Stimulated activated memory B cell treated with anti-CD40 and anti-IgM and Interleukin-4, amounts not matched to agents 10 μg/mL and 1 μg/mL and 100 μg/mL, for 72 hours (primary cell): ENCODE measurements around the gene AHCYL1.
A peak's percentile ranks its signal among the peaks of the same experiment; 100 is the strongest.

ENCODE experiments used
- ATAC-seq: fragments of 150-1000 bp; cut with Tn5 transposase; 2 replicates; pipeline ENCODE4 v1.10.0; 2021
- H3K27ac Mint-ChIP-seq: one replicate; pipeline ENCODE4 v1.8.0; 2022; ENCODE audit warnings: mild to moderate bottlenecking, mixed read lengths
- H3K27me3 Mint-ChIP-seq: one replicate; pipeline ENCODE4 v1.8.0; 2022; ENCODE audit warnings: mixed read lengths
- H3K36me3 Mint-ChIP-seq: one replicate; pipeline ENCODE4 v1.8.0; 2022; ENCODE audit warnings: mixed read lengths
- H3K4me1 Mint-ChIP-seq: one replicate; pipeline ENCODE4 v1.8.0; 2022; ENCODE audit warnings: mixed read lengths
- H3K4me3 Mint-ChIP-seq: one replicate; pipeline ENCODE4 v1.8.0; 2022; ENCODE audit warnings: mild to moderate bottlenecking, moderate library complexity, mixed read lengths
- H3K9me3 Mint-ChIP-seq: one replicate; pipeline ENCODE4 v1.8.0; 2022; ENCODE audit warnings: mixed read lengths

AHCYL1 gene

GRCh38 chr1:109983380-109984189, 980 bp upstream of the AHCYL1 start:
- Mint-ChIP-seq H3K9me3 (no peaks in the 10 kb centered on the region), H3K27ac (peak overlapping the region; percentile 97), H3K4me1 (peaks cover 26% of the 10 kb centered on the region), H3K4me3 (no peak overlapping the region), H3K27me3 (peaks cover 6% of the 10 kb centered on the region), H3K36me3 (no peaks in the 10 kb centered on the region)
- no peak for ATAC-seq

DNA sequence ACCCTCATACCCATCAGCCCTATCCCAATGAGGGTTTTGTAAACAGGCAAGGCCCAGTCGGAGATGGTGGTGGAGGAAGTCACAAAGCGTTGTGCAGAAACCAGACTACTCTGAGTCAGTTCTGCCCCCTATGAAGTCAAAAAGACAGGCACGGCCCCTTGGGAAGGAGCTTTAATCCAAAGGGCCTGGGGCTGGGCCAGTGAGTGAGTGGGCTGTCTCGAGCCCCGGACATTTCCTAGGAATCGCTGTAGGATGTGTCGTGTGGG, 442 bp upstream of the AHCYL1 start:
- Mint-ChIP-seq H3K27me3 (peaks cover under 1% of the 10 kb centered on the region), H3K9me3 (no peaks in the 10 kb centered on the region), H3K27ac (peak overlapping the region; percentile 97), H3K4me3 (peak overlapping the region; percentile 96), H3K4me1 (peaks cover 26% of the 10 kb centered on the region), H3K36me3 (no peaks in the 10 kb centered on the region)
- peak; percentile 14 for ATAC-seq

DNA sequence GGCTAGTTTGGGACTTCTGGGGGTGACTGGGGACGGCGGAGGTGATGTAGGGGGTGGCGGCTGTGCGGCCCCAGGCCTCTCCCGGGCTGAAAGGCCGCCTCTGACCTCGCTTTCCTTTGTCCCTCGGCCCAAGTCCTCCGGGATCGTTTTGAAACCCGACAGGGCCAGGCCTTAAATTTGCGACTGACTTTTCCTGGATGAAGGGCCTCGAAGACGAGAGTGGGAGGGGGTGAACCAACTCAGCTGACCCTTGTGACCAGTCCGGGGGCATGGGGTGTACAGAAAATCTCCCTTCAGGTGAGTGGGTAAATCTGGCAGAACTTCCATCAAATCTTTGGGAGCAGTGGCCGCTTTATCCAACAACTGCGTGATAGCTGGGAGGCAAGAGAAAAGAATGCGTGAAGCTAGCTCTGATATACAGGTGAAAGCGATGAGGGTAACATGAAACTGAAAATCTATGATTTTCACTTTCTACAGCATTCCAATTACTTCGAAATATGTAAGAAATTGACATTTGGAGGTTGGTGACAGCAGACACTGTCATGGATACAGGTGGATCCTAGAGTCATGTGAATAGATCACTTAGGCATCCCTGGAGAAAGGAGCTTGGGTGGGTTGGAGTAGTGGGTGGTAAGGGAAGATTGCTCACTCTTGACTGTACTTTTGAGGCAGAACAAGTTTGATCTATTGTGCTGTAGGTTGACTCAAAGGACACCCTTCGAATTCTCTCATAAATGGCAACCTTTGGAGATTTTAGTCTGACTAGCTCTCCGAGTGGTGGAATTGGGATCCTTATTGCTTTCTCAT, 885 bp downstream of the AHCYL1 start:
- H3K36me3 Mint-ChIP-seq = peaks cover 5% of the 10 kb centered on the region

GRCh38 chr1:109986054-109986444, 1.5 kb downstream of the AHCYL1 start:
- Mint-ChIP-seq H3K4me1 (peaks cover 38% of the 10 kb centered on the region), H3K4me3 (peak overlapping the region; percentile 96), H3K27ac (peak overlapping the region; percentile 97), H3K9me3 (no peaks in the 10 kb centered on the region), H3K27me3 (no peaks in the 10 kb centered on the region), H3K36me3 (peaks cover 6% of the 10 kb centered on the region)
- no peak for ATAC-seq

More for the DNA sequence above, 885 bp downstream of the AHCYL1 start:
- no peak for ATAC-seq
- no peaks in the 10 kb centered on the region for H3K9me3 Mint-ChIP-seq
- no peaks in the 10 kb centered on the region for H3K27me3 Mint-ChIP-seq
- peaks cover 34% of the 10 kb centered on the region for H3K4me1 Mint-ChIP-seq
- peak overlapping the region; percentile 97 for H3K27ac Mint-ChIP-seq
- peak overlapping the region; percentile 96 for H3K4me3 Mint-ChIP-seq

- no peak overlapping the region for H3K4me3 Mint-ChIP-seq
- no peak for ATAC-seq
- H3K27me3 Mint-ChIP-seq = no peaks in the 10 kb centered on the region
- peaks cover 42% of the 10 kb centered on the region for H3K4me1 Mint-ChIP-seq
- H3K27ac Mint-ChIP-seq = no peak overlapping the region
- no peaks in the 10 kb centered on the region for H3K9me3 Mint-ChIP-seq
- H3K36me3 Mint-ChIP-seq = peaks cover 15% of the 10 kb centered on the region
These were observed 3.9 kb downstream of the AHCYL1 start for GRCh38 chr1:109988349-109988914.

DNA sequence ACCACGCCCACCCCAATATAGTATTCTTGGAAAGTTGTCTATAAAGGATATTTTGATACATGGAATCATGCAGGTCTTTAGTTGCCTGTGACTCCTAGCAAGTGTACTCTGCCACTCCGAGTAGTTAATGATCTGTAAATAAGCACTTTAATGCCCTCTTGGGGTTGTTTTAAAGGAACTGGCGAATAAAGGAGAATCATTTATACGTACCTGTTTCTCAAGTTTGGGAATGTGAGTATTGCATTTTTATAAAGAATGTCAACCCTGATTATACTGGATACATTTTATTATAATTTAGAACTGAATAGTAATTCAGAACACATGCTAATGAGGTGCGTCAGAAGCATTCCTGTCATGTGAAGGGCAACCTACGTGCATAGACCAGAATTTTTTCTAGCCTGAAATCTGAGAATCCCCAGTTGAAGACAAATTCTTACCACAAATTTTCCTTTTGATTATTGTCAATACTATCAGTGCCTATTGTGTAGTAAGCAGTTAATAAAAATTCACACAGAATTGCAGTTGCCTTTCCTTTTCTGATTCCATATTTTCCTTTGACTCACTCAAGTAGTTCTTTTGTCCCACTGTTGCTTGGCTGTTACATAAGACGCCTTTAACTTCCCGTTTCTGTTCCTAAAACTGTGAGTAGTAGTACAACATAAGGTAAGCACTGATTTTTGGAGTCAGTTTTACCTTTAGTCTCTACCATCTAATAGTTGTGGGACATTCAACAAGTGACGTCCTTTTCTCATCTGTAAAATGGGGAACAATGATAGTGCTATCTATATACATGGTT, 5.1 kb downstream of the AHCYL1 start:
- H3K4me3 Mint-ChIP-seq = no peak overlapping the region
- no peak overlapping the region for H3K27ac Mint-ChIP-seq
- ATAC-seq = no peak
- H3K9me3 Mint-ChIP-seq = no peaks in the 10 kb centered on the region
- peaks cover 15% of the 10 kb centered on the region for H3K36me3 Mint-ChIP-seq
- H3K4me1 Mint-ChIP-seq = peaks cover 42% of the 10 kb centered on the region
- no peaks in the 10 kb centered on the region for H3K27me3 Mint-ChIP-seq

GRCh38 chr1:109990302-109990653, 5.7 kb downstream of the AHCYL1 start:
- H3K27me3 Mint-ChIP-seq = no peaks in the 10 kb centered on the region
- no peak for ATAC-seq
- no peak overlapping the region for H3K4me3 Mint-ChIP-seq
- H3K27ac Mint-ChIP-seq = no peak overlapping the region
- H3K9me3 Mint-ChIP-seq = no peaks in the 10 kb centered on the region
- H3K36me3 Mint-ChIP-seq = peaks cover 15% of the 10 kb centered on the region
- peaks cover 40% of the 10 kb centered on the region for H3K4me1 Mint-ChIP-seq

DNA sequence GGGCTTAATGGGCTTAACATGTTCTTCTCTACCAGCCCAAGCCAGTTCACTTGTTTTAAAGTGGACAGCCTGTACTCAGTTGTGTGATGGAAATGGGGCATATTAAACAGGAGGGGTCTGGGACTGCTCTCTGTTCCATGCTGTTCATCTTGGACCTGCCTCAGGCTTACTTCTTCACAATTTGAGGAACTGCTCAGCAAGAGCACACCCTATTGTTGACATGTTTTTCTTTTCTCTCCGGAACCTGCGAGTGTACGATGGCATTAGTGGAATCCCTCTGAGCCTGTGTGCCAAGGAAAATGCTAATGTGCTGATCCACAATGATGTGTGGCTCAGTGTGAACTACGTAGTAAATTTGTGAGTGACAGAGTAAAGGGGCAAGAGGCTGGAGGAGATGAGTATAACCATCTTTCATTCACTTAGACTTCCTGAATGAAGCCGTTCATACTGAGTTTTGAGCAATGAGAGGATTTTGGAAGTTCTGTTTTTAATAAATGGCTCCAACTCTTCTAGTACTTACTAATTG, 6.9 kb downstream of the AHCYL1 start:
- H3K36me3 Mint-ChIP-seq = peaks cover 26% of the 10 kb centered on the region
- no peaks in the 10 kb centered on the region for H3K9me3 Mint-ChIP-seq
- H3K4me3 Mint-ChIP-seq = no peak overlapping the region
- no peaks in the 10 kb centered on the region for H3K27me3 Mint-ChIP-seq
- peaks cover 29% of the 10 kb centered on the region for H3K4me1 Mint-ChIP-seq
- ATAC-seq = no peak
- H3K27ac Mint-ChIP-seq = no peak overlapping the region

DNA sequence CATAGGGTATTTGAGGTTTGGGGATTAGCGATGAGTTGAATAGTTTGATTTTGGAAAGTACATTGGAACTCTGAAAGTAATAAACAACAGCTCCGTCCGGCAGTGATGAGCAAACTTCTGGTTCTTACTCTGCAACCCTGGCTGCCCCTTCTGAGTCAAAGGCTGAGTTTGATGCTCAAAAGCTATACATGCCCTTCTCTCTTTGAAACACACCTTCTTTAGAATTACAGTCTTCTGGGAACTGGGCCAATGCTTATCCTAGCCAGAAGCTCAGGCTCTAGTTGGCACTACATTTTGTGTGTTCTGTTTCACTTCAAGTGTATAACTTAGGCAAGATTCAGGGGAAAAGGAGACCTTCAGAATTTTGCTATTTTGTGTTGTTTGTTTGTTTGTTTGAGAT, 9.3 kb downstream of the AHCYL1 start:
- no peaks in the 10 kb centered on the region for H3K9me3 Mint-ChIP-seq
- H3K4me1 Mint-ChIP-seq = peaks cover 27% of the 10 kb centered on the region
- H3K36me3 Mint-ChIP-seq = peaks cover 36% of the 10 kb centered on the region
- no peak overlapping the region for H3K4me3 Mint-ChIP-seq
- ATAC-seq = no peak
- no peak overlapping the region for H3K27ac Mint-ChIP-seq
- H3K27me3 Mint-ChIP-seq = no peaks in the 10 kb centered on the region

DNA sequence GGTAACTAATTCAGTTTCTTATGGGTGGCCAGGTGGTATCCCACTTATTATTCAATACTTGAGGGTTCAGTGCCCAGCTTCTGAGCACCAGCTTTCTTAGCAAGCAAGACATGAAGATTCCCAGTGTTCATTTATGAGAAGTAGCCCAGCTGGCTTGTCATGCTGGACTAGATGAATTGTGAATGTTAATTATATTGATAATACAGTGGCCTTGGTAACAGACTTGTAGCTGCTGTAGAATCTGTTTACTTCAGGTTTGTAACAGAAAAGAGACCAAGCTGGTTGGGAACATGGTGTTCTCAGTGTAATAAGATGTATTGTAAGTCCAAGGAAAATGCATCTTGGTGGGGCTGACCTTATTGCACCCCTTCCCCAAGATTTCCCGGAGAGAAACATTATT, 10.1 kb downstream of the AHCYL1 start:
- Mint-ChIP-seq H3K27ac (no peak overlapping the region), H3K4me3 (no peak overlapping the region), H3K36me3 (peaks cover 36% of the 10 kb centered on the region), H3K9me3 (no peaks in the 10 kb centered on the region), H3K4me1 (peaks cover 26% of the 10 kb centered on the region), H3K27me3 (no peaks in the 10 kb centered on the region)
- ATAC-seq = no peak

DNA sequence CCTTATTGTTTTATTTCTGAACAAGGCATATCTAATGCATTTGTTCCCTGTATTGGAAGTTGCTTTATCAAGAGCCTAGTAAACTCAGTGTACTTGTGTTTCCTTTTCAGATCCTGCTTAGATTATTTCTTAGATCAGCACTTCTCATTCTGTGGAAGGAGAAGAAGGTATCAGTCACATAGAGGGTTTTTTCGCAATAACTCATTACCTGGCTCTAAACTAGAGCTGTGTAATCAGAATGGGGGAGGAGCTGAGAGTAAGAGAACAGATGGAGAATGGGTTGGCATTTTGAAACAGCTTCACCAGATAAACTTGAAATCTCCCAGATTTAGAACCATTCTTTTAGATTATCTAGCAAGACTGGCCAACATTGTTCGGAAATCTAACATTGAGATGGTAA, 11.0 kb downstream of the AHCYL1 start:
- H3K36me3 Mint-ChIP-seq = peaks cover 31% of the 10 kb centered on the region
- peaks cover 19% of the 10 kb centered on the region for H3K4me1 Mint-ChIP-seq
- no peak overlapping the region for H3K4me3 Mint-ChIP-seq
- H3K9me3 Mint-ChIP-seq = no peaks in the 10 kb centered on the region
- no peak overlapping the region for H3K27ac Mint-ChIP-seq
- H3K27me3 Mint-ChIP-seq = no peaks in the 10 kb centered on the region
- ATAC-seq = no peak

DNA sequence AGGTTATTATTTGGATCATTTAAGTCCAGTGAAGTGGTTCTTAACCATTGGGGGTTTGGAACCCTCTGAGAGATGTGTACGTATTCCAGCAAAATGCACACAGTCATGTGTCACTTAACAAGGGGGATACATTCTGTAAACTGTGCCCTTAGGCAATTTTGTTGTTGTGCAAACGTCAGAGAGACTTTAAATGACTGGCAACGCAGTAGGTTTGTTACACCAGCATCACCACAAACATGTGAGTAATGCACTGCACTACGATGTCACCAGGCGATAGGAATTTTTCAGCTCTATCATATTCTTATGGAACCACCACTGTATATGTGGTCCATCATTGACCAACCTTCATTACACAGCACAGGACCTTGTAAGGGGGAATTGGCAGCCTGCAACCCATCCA, 11.9 kb downstream of the AHCYL1 start:
- Mint-ChIP-seq H3K36me3 (peaks cover 26% of the 10 kb centered on the region), H3K4me1 (peaks cover 11% of the 10 kb centered on the region), H3K27me3 (no peaks in the 10 kb centered on the region), H3K27ac (no peak overlapping the region), H3K9me3 (no peaks in the 10 kb centered on the region), H3K4me3 (no peak overlapping the region)
- ATAC-seq = no peak

GRCh38 chr1:109997204-109997866, 12.8 kb downstream of the AHCYL1 start:
- Mint-ChIP-seq H3K9me3 (no peaks in the 10 kb centered on the region), H3K36me3 (peaks cover 21% of the 10 kb centered on the region), H3K4me1 (peaks cover 10% of the 10 kb centered on the region), H3K4me3 (no peak overlapping the region), H3K27me3 (no peaks in the 10 kb centered on the region), H3K27ac (no peak overlapping the region)
- ATAC-seq = no peak

DNA sequence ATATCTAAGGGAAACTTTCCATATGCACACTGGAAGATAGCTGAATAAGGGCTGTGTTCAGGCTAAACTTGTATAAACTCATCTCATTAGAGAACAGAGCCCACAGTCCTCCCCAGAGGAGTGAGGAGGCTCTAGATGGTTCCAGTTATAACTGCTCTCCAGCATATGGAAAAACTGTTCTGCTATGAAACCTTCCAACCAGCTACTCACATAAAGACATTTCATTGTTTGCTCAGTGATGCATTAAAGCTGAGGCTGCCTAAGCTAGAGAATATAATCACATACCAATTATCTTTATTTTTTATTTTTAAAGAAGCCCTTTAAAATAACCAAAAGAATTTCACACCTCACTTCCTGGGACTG, 13.3 kb downstream of the AHCYL1 start:
- H3K36me3 Mint-ChIP-seq = peaks cover 21% of the 10 kb centered on the region
- H3K27me3 Mint-ChIP-seq = no peaks in the 10 kb centered on the region
- ATAC-seq = no peak
- peaks cover 15% of the 10 kb centered on the region for H3K4me1 Mint-ChIP-seq
- H3K4me3 Mint-ChIP-seq = no peak overlapping the region
- H3K27ac Mint-ChIP-seq = no peak overlapping the region
- no peaks in the 10 kb centered on the region for H3K9me3 Mint-ChIP-seq

- peaks cover 39% of the 10 kb centered on the region for H3K4me1 Mint-ChIP-seq
- H3K4me3 Mint-ChIP-seq = no peak overlapping the region
- H3K27me3 Mint-ChIP-seq = no peaks in the 10 kb centered on the region
- peaks cover 8% of the 10 kb centered on the region for H3K36me3 Mint-ChIP-seq
- H3K9me3 Mint-ChIP-seq = no peaks in the 10 kb centered on the region
- peak overlapping the region; percentile 73 for H3K27ac Mint-ChIP-seq
- ATAC-seq = no peak
These were observed 18.1 kb downstream of the AHCYL1 start for GRCh38 chr1:110002695-110003094.
